Measurements from ENCODE around the gene CALHM3. TPM values are rescaled to one million over a fixed set of nuclear protein-coding genes. Genes with fewer than 3 reads are reported as not detected.
"Not testable (repeated sequence)": the region's sequence is repeated elsewhere in the genome, so short reads cannot be mapped to it uniquely, and the experiment has no call there.

Gene CALHM3
- total RNA-seq, 1 donor from 2014 or later, result not detected

- DNase-seq (ENCODE audit: low read depth), result no peak
- no peak overlapping the region for H3K4me3 ChIP-seq (ENCODE audit: low read depth, low read length)
- TF ChIP-seq, protein P1, sequence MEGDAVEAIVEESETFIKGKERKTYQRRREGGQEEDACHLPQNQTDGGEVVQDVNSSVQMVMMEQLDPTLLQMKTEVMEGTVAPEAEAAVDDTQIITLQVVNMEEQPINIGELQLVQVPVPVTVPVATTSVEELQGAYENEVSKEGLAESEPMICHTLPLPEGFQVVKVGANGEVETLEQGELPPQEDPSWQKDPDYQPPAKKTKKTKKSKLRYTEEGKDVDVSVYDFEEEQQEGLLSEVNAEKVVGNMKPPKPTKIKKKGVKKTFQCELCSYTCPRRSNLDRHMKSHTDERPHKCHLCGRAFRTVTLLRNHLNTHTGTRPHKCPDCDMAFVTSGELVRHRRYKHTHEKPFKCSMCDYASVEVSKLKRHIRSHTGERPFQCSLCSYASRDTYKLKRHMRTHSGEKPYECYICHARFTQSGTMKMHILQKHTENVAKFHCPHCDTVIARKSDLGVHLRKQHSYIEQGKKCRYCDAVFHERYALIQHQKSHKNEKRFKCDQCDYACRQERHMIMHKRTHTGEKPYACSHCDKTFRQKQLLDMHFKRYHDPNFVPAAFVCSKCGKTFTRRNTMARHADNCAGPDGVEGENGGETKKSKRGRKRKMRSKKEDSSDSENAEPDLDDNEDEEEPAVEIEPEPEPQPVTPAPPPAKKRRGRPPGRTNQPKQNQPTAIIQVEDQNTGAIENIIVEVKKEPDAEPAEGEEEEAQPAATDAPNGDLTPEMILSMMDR (conservative IDR thresholded peaks at IDR 0.05; ENCODE audit: low read depth, low read length), result no peak
These were observed 31.1 kb upstream of the CALHM3 start for GRCh38 chr10:103510046-103510685.

DNA sequence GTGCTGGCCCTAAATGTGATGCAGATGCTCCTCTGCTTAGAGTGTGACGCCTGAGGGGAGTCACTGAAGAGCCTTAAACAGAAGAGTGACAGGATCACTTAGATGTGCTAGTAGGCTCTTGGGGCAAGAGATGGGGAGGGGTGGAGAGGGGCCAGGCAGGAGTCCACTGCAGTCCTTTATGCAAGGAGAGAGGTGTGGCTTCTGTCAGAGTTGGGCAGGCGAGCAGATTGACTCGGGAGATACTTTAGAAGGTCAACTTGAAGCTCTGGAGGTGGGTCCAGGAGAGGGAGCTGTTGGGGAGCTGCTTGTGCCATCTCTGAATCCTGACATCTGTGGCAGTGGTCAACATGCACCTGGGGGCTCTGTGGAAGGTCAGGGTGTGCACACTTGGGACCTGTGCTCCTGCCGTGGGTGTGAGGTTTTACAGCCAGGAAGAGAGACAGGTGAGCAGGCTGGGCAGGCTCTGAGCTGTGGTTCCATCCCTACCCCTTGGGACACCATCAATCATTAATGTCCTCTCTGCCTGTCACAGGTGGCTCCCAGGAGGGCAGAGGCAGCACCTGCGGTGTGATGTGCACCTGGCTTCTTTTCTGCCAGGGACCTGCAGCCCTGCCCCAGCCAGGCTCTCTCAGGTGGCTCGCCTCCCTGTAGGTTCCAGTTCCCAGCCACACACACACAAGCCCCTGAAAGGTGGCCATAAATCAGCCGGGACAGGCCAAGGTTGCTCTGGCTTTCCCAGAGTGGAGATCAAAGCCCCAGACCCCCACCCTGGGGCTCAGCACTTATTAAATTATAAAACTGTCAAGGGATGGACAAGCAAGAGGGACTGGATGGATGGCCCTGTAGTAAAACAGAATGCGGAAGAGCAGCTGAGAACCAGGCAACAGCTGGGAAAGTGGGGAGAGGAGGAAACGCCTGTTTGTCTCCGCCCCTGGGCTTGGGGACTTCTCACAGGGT is 28.5 kb upstream of the CALHM3 start:
- H3K4me3 ChIP-seq (ENCODE audit: low read depth, low read length), result no peak overlapping the region
- TF ChIP-seq, protein P1 (conservative IDR thresholded peaks at IDR 0.05; ENCODE audit: low read depth, low read length), result no peak
- DNase-seq (ENCODE audit: low read depth), result no peak

GRCh38 chr10:103506061-103506460 is 27.0 kb upstream of the CALHM3 start:
- no peak for DNase-seq (ENCODE audit: low read depth)
- H3K4me3 ChIP-seq (ENCODE audit: low read depth, low read length), result no peak overlapping the region
- TF ChIP-seq, protein P1 (conservative IDR thresholded peaks at IDR 0.05; ENCODE audit: low read depth, low read length), result no peak

DNA sequence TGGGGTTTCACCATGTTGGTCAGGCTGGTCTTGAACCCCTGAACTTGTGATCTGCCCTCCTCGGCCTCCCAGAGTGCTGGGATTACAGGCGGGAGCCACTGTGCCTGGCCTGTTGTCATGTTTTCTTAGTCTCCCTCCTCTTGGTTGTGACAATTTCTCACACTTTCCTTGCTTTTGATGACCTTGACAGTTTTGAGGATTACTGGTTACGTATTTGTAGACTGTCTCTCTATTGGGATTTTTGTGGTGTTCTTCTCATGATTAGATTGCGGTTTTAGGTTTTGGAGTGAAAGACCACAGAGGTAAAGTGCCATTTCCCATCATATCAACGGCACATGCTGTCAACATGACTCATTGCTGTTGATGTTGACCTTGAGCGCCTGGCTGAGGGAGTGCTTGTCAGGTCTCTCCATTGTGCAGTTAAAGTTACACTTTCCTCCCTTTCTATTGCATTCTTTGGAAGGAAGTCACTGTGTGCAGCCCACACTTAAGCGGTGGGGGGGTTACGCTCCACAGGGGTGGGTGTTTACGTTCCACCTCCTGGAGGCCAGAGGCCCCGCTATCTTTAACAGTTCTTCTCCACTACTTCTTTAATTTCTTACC is 25.2 kb upstream of the CALHM3 start:
- TF ChIP-seq, protein P1 (conservative IDR thresholded peaks at IDR 0.05; ENCODE audit: low read depth, low read length), result no peak
- peak; percentile 87 for DNase-seq (ENCODE audit: low read depth)
- H3K4me3 ChIP-seq (ENCODE audit: low read depth, low read length), result no peak overlapping the region

DNA sequence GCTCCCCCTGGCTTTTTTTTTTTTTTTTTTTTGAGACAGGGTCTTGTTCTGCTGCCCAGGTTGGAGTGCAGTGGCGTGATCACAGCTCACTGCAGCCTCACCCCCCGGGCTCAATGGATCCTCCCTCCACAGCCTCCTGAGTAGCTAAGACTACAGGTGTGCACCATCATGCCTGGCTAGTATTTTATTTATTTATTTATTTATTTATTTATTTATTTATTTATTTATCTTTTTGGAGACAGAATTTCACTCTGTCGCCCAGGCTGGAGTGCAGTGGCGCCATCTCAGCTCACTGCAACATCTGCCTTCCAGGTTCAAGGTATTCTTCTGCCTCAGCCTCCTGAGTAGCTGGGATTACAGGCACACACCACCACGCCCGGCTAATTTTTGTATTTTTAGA is 24.7 kb upstream of the CALHM3 start:
- not testable (repeated sequence) for DNase-seq (ENCODE audit: low read depth)

DNA sequence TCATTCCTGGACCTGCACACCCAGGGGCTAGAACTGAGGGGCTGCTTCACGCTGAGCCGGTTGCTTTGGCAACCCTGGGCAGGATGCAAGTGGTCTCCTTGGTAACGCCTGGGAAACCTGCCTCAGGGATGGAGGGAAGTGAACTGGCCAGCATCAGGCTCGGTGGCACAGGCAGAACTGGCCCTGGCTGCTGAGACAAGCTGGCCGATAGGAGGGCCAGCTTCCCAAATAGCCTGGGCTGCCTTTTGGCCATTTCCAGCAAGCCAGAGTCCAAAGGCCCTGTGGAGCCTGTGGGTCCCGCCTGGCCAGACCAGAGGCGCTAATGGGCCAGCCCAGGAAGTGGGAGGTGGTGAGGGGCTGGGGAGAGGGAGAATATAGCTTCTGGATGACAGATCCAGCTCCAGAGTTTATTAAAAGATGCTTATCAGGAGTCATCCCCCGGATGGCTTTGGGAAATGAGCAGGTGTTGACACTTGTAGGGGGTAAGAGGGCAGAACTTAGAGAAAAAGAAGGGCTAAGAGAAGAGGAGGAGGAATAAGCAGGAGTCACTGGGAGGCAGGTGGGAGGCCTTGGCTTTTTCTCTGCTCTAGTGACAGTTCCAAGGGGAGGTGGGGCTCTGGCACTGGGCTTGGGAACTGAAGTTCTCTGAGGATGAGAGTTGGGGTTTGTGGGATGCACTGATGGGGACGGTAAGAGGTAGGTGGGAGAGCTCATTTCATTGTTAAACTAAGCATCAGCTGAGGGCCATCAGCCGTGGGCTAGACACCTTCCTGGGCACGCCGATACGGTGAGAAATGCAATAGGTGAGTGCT is 24.0 kb upstream of the CALHM3 start:
- no peak overlapping the region for H3K4me3 ChIP-seq (ENCODE audit: low read depth, low read length)
- TF ChIP-seq, protein P1 (conservative IDR thresholded peaks at IDR 0.05; ENCODE audit: low read depth, low read length), result no peak
- DNase-seq (ENCODE audit: low read depth), result no peak

More for the DNA sequence above, 24.7 kb upstream of the CALHM3 start:
- H3K4me3 ChIP-seq (ENCODE audit: low read depth, low read length), result not testable (repeated sequence)
